ENCODE results near the gene TNRC6C.

DNA sequence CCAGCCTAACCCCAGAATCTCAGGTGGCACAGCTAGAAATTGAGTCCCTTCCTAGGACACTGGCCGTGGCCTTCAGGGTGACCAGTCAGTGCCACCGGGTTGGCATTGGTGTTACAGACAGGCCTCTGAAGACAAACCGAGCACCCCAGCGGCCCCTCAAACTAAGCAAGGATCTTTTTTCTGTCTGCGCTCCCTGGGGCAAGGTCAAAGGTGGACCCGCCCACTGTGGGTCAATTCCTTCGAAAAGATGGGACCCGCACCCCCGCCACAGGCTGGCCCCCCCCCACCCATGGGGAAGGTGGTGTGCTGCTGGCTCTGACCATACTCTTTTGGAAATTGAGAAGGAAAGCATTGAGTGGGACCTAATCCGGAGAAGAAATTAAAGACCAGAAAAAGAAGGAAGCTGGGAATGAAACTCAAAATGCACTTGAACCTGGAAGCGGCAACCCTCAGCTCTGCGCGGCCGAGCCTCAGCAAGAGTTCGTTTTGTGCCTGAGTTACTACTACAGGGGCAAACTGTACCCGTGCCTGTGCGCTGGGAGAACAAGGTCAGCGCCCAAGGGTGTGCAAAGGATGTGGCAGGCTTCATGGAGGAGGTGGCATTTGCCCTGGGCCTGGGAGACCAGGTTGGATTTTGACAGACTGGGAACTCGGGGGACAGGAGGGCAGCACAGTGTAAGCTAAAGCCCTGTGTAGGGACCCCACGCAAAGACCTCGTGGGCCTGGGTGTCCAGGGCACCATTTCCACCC, 149.6 kb downstream of the TNRC6C start:
- TF ChIP-seq EZH2 (IDR thresholded peaks at IDR 0.05; ENCODE audit: low read depth, unreplicated experiment), result no peak
- TF ChIP-seq, protein P1, sequence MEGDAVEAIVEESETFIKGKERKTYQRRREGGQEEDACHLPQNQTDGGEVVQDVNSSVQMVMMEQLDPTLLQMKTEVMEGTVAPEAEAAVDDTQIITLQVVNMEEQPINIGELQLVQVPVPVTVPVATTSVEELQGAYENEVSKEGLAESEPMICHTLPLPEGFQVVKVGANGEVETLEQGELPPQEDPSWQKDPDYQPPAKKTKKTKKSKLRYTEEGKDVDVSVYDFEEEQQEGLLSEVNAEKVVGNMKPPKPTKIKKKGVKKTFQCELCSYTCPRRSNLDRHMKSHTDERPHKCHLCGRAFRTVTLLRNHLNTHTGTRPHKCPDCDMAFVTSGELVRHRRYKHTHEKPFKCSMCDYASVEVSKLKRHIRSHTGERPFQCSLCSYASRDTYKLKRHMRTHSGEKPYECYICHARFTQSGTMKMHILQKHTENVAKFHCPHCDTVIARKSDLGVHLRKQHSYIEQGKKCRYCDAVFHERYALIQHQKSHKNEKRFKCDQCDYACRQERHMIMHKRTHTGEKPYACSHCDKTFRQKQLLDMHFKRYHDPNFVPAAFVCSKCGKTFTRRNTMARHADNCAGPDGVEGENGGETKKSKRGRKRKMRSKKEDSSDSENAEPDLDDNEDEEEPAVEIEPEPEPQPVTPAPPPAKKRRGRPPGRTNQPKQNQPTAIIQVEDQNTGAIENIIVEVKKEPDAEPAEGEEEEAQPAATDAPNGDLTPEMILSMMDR (conservative IDR thresholded peaks at IDR 0.05; ENCODE audit: low read depth in 2 of 2), result no peak
- no peak for TF ChIP-seq NANOG (IDR thresholded peaks at IDR 0.05; ENCODE audit: borderline replicate concordance)
- TF ChIP-seq POLR2AphosphoS5 (IDR thresholded peaks at IDR 0.05; ENCODE audit: low read depth), result no peak
- TF ChIP-seq, protein P2, sequence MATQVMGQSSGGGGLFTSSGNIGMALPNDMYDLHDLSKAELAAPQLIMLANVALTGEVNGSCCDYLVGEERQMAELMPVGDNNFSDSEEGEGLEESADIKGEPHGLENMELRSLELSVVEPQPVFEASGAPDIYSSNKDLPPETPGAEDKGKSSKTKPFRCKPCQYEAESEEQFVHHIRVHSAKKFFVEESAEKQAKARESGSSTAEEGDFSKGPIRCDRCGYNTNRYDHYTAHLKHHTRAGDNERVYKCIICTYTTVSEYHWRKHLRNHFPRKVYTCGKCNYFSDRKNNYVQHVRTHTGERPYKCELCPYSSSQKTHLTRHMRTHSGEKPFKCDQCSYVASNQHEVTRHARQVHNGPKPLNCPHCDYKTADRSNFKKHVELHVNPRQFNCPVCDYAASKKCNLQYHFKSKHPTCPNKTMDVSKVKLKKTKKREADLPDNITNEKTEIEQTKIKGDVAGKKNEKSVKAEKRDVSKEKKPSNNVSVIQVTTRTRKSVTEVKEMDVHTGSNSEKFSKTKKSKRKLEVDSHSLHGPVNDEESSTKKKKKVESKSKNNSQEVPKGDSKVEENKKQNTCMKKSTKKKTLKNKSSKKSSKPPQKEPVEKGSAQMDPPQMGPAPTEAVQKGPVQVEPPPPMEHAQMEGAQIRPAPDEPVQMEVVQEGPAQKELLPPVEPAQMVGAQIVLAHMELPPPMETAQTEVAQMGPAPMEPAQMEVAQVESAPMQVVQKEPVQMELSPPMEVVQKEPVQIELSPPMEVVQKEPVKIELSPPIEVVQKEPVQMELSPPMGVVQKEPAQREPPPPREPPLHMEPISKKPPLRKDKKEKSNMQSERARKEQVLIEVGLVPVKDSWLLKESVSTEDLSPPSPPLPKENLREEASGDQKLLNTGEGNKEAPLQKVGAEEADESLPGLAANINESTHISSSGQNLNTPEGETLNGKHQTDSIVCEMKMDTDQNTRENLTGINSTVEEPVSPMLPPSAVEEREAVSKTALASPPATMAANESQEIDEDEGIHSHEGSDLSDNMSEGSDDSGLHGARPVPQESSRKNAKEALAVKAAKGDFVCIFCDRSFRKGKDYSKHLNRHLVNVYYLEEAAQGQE (IDR thresholded peaks at IDR 0.05; ENCODE audit: unreplicated experiment), result no peak
- no peak for TF ChIP-seq STAT1 (IDR thresholded peaks at IDR 0.05; ENCODE audit: unreplicated experiment)
- TF ChIP-seq CREB1 (CRISPR knock-in tag; IDR thresholded peaks at IDR 0.05; ENCODE audit: low read depth), result no peak
- TF ChIP-seq EZH2phosphoT487 (IDR thresholded peaks at IDR 0.05; ENCODE audit: unreplicated experiment), result no peak
- TF ChIP-seq JUNB (IDR thresholded peaks at IDR 0.05; ENCODE audit: unreplicated experiment), result no peak
- TF ChIP-seq, protein P3, sequence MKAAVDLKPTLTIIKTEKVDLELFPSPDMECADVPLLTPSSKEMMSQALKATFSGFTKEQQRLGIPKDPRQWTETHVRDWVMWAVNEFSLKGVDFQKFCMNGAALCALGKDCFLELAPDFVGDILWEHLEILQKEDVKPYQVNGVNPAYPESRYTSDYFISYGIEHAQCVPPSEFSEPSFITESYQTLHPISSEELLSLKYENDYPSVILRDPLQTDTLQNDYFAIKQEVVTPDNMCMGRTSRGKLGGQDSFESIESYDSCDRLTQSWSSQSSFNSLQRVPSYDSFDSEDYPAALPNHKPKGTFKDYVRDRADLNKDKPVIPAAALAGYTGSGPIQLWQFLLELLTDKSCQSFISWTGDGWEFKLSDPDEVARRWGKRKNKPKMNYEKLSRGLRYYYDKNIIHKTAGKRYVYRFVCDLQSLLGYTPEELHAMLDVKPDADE (IDR thresholded peaks at IDR 0.05), result no peak
- no peak for TF ChIP-seq ZNF331 (CRISPR knock-in tag; IDR thresholded peaks at IDR 0.05; ENCODE audit: low read depth)
- TF ChIP-seq ZNF114 (CRISPR knock-in tag; IDR thresholded peaks at IDR 0.05), result no peak

Measured in GM23338 (cell line).